ENCODE data around the gene INPP5J.

GRCh38 chr22:31087744-31088215 lies 35.0 kb upstream of the INPP5J start:
- TF ChIP-seq EZH2 (IDR thresholded peaks at IDR 0.05; ENCODE audit: borderline replicate concordance): no peak
- no peak for TF ChIP-seq CTCF (IDR thresholded peaks at IDR 0.05; ENCODE audit: poor library complexity)
- TF ChIP-seq EZH2phosphoT487 (IDR thresholded peaks at IDR 0.05; ENCODE audit: low read depth, severe bottlenecking, unreplicated experiment): no peak

Data from hepatocyte (in vitro differentiated cells).